SK-N-SH treated with all-trans-retinoic acid at 6 μM for 48 hours (cell line): ENCODE measurements around the gene MNT.

Experiments
- ATAC-seq: fragments of 200-7000 bp; cut with Tn5 transposase; 3 replicates; pipeline ENCODE4 v1.9.1; 2020; ENCODE audit warnings: mild to moderate bottlenecking, moderate library complexity
- ARNTL ChIP-seq: fragments of 450-650 bp; formaldehyde crosslinking; IDR thresholded peaks from 2 replicates; pipeline ENCODE4 v1.5.0; 2020; ENCODE audit warnings: low read depth, mild to moderate bottlenecking, moderate library complexity, borderline replicate concordance
- BACH2 ChIP-seq: fragments of 250-450 bp; sonication (Bioruptor Pico); IDR thresholded peaks from 2 replicates; pipeline ENCODE4 v1.9.0; 2021; ENCODE audit warnings: mild to moderate bottlenecking, borderline replicate concordance
- CREB5 ChIP-seq: fragments of 250-450 bp; sonication (Bioruptor Pico); IDR thresholded peaks from 2 replicates; pipeline ENCODE4 v1.5.1; 2020; ENCODE audit warnings: low read depth, mild to moderate bottlenecking, moderate library complexity
- CSDC2 ChIP-seq: fragments of 250-450 bp; sonication (Bioruptor Pico); IDR thresholded peaks from 2 replicates; pipeline ENCODE4 v1.5.0; 2020; ENCODE audit warnings: mild to moderate bottlenecking, moderate library complexity
- ESRRG ChIP-seq: fragments of 250-450 bp; sonication (Bioruptor Pico); IDR thresholded peaks from 2 replicates; pipeline ENCODE4 v1.6.1; 2021; ENCODE audit warnings: mild to moderate bottlenecking
- GLIS3 ChIP-seq: fragments of 250-450 bp; sonication (Bioruptor Pico); IDR thresholded peaks from 2 replicates; pipeline ENCODE4 v1.5.0; 2020; ENCODE audit warnings: mild to moderate bottlenecking, moderate library complexity
- ISL1 ChIP-seq: fragments of 250-450 bp; sonication (Bioruptor Pico); IDR thresholded peaks from 2 replicates; pipeline ENCODE4 v2.1.2; 2022; ENCODE audit warnings: mild to moderate bottlenecking, moderate library complexity
- OSR1 ChIP-seq: fragments of 250-450 bp; sonication (Bioruptor Pico); IDR thresholded peaks from 2 replicates; pipeline ENCODE4 v1.8.0; 2022; ENCODE audit warnings: moderate library complexity, mild to moderate bottlenecking, inconsistent platforms
- PATZ1 ChIP-seq: fragments of 250-450 bp; sonication (Bioruptor Pico); IDR thresholded peaks from 2 replicates; pipeline ENCODE4 v1.8.0; 2020; ENCODE audit warnings: mild to moderate bottlenecking, moderate library complexity, borderline replicate concordance
- POU6F1 ChIP-seq: fragments of 250-450 bp; sonication (Bioruptor Pico); IDR thresholded peaks from 2 replicates; pipeline ENCODE4 v1.8.0; 2021; ENCODE audit warnings: low read depth, mild to moderate bottlenecking, moderate library complexity, borderline replicate concordance
- PPARA ChIP-seq: fragments of 250-450 bp; sonication (Bioruptor Pico); IDR thresholded peaks from 2 replicates; pipeline ENCODE4 v1.5.0; 2020; ENCODE audit warnings: mild to moderate bottlenecking, borderline replicate concordance
- RARB ChIP-seq: fragments of 250-450 bp; sonication (Bioruptor Pico); IDR thresholded peaks from 2 replicates; pipeline ENCODE4 v1.8.0; 2021; ENCODE audit warnings: mild to moderate bottlenecking, moderate library complexity
- SNAI2 ChIP-seq: fragments of 250-450 bp; sonication (Bioruptor Pico); IDR thresholded peaks from 2 replicates; pipeline ENCODE4 v1.5.0; 2020; ENCODE audit warnings: mild to moderate bottlenecking, moderate library complexity
- ZC3H10 ChIP-seq: fragments of 250-450 bp; sonication (Bioruptor Pico); IDR thresholded peaks from 2 replicates; pipeline ENCODE4 v1.5.1; 2021; ENCODE audit warnings: mild to moderate bottlenecking, moderate library complexity
- ZNF565 ChIP-seq: fragments of 450-650 bp; formaldehyde crosslinking; conservative IDR thresholded peaks from 2 replicates; pipeline ENCODE4 v1.5.0; 2020; ENCODE audit warnings: low read depth, mild to moderate bottlenecking, moderate library complexity
- ZNF70 ChIP-seq: fragments of 450-650 bp; formaldehyde crosslinking; IDR thresholded peaks from 2 replicates; pipeline ENCODE4 v1.5.0; 2020; ENCODE audit warnings: mild to moderate bottlenecking, moderate library complexity
- ZNF8 ChIP-seq: fragments of 450-650 bp; formaldehyde crosslinking; IDR thresholded peaks from 2 replicates; pipeline ENCODE4 v1.5.0; 2020; ENCODE audit warnings: mild to moderate bottlenecking, moderate library complexity

Gene MNT

GRCh38 chr17:2400474-2400866, 390 bp downstream of the MNT start:
- peak; percentile 1; the same call in 2 of the 3 replicates for ATAC-seq
- TF ChIP-seq PATZ1 (CRISPR knock-in tag) = peak; percentile 8; the same call in 1 of the 2 replicates
- TF ChIP-seq ZNF565 (CRISPR knock-in tag) = no peak
- TF ChIP-seq ARNTL (CRISPR knock-in tag) = no peak
- no peak for TF ChIP-seq ZNF70 (CRISPR knock-in tag)
- no peak for TF ChIP-seq CSDC2

DNA sequence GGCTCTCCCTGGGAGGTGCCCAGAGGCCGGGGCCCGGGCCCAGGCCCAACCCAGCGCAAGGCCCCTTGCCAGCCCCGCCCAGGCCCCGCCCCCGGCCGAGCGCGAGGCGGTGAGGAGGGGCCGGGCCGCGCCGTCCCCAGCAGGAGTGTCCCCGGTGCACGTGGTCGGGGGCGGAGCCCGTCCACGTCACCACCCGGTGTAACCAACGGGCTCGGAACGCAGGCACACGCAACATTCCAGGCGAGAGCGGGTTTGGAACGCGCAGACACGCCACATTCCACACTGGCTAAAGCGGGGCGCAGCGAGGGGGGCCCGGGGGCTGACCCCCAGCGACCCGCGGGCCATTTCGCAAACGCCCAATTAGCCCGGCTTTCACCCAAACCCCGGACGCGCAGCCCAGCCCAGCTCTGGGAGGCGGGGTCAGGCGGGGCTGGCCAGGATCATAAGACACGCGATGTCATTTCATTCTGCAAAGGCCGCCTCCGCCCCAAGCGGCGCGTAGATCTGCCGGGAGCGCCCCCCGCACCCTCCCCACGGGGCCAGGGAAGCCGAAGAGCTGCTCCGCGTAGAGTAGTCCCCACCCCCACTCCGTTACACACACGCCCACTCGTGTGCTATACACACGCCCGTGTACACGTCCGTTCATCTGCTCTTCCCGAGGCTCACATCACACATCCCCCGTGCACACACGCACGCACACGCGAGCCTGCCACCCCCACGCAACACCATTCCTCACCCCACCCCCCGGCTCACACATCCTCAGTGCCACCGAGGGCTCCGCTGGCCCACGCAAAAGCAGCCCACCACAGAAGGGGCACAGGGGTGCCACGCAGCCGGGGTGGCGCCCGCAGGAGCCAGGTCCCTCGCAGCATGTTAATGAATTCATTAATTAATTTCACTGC, 1.0 kb downstream of the MNT start:
- TF ChIP-seq POU6F1 (CRISPR knock-in tag) = no peak
- peak; percentile 71 for TF ChIP-seq PATZ1 (CRISPR knock-in tag)
- no peak for TF ChIP-seq ISL1 (CRISPR knock-in tag)
- TF ChIP-seq ZNF70 (CRISPR knock-in tag) = no peak
- no peak for TF ChIP-seq ESRRG
- TF ChIP-seq ZC3H10 (CRISPR knock-in tag) = 0 out of 2 replicates have a peak, but pooled peaks have one; percentile 11
- 0 out of 2 replicates have a peak, but pooled peaks have one; percentile 57 for TF ChIP-seq CREB5
- TF ChIP-seq PPARA (CRISPR knock-in tag) = no peak
- peak; percentile 53 for ATAC-seq

DNA sequence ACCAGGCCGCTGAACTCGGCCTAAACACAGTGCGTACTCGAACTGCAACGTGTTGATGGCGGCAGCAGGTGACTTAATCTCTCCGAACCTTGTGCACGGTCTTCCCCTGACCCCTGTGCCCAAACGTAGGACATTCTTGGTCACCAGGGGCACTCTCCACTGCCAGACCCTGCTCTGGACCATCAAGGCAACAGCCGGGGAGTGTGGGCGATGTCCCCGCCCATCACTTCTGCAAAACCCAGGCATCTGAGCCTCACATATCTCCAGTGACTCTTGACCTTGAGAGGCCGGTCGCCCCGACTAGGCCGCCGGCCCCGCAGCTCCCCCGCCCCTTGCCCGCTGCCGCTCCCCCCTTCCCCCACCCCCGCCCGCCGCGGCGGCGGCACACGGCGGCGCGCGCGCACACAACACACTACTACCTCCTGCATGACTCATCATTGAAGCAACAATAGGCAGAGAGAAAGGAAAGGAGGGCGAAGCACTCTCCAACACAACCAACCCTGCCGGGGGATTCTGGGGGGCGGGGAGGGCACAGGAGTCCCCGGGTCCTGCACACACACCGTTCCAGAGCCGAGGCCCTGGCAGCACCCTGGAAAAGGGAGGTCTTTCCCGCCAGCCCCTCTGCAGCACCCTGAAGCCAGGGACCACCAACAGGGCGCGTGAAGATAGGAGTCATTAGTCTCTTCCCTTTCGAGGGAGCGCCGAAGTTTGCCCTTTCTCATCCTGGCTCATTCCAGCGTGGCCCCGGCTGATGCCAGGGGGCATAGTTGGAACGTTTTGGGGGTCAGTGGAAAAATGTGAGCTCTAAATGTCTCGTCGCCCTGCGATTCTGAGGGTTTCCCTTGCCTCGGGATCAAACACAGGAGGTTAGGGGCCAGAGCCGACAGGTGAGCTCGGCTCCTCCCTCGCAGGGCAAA, 1.9 kb downstream of the MNT start:
- peak; percentile 13 for ATAC-seq
- 0 out of 2 replicates have a peak, but pooled peaks have one; percentile 30 for TF ChIP-seq CSDC2
- TF ChIP-seq PPARA (CRISPR knock-in tag) = no peak
- TF ChIP-seq RARB (CRISPR knock-in tag) = no peak

GRCh38 chr17:2398182-2398581, 2.7 kb downstream of the MNT start:
- no peak for ATAC-seq
- no peak for TF ChIP-seq OSR1 (CRISPR knock-in tag)
- no peak for TF ChIP-seq ZNF8 (CRISPR knock-in tag)
- TF ChIP-seq RARB (CRISPR knock-in tag) = no peak
- no peak for TF ChIP-seq PPARA (CRISPR knock-in tag)
- TF ChIP-seq ARNTL (CRISPR knock-in tag) = no peak
- no peak for TF ChIP-seq GLIS3 (CRISPR knock-in tag)
- no peak for TF ChIP-seq BACH2
- no peak for TF ChIP-seq ZC3H10 (CRISPR knock-in tag)
- TF ChIP-seq SNAI2 (CRISPR knock-in tag) = no peak
- TF ChIP-seq CREB5 = no peak
- TF ChIP-seq CSDC2 = no peak
